WERI-Rb-1 (cell line): ENCODE measurements around the gene DCTN5.

Experiments used
- DNase-seq: peaks from one replicate; pipeline ENCODE4 v3.0.0-alpha.2; 2020
- H3K27ac ChIP-seq: fragments of 250-450 bp; sonication (Bioruptor Pico); 2 replicates; pipeline ENCODE4 v1.5.1; 2020; ENCODE audit warnings: mild to moderate bottlenecking, moderate library complexity
- H3K27me3 ChIP-seq: fragments of 250-450 bp; sonication (Bioruptor Pico); 2 replicates; pipeline ENCODE4 v1.5.1; 2021; ENCODE audit warnings: mild to moderate bottlenecking, low read depth, moderate library complexity; ENCODE audit not compliant: insufficient read depth, severe bottlenecking
- H3K36me3 ChIP-seq: fragments of 250-450 bp; sonication (Bioruptor Pico); 2 replicates; pipeline ENCODE4 v1.5.1; 2020; ENCODE audit warnings: mild to moderate bottlenecking, moderate library complexity
- H3K4me3 ChIP-seq: 2 replicates; pipeline ENCODE4 v1.5.1; 2011; ENCODE audit warnings: low read depth, mild to moderate bottlenecking, control low read depth, low read length
- H3K9me3 ChIP-seq: fragments of 250-450 bp; sonication (Bioruptor Pico); 2 replicates; pipeline ENCODE4 v1.5.1; 2021; ENCODE audit warnings: mild to moderate bottlenecking, moderate library complexity; ENCODE audit not compliant: severe bottlenecking
- CTCF ChIP-seq: IDR thresholded peaks from 2 replicates; pipeline ENCODE4 v1.5.1; 2011; ENCODE audit warnings: low read depth, mild to moderate bottlenecking, control low read depth, inconsistent platforms, low read length

The DCTN5 gene

GRCh38 chr16:23642246-23642774 is 1.0 kb downstream of the DCTN5 start:
- no peak for DNase-seq
- TF ChIP-seq CTCF = no peak
- H3K27me3 ChIP-seq = no peaks in the 10 kb centered on the region
- peaks cover 47% of the 10 kb centered on the region for H3K36me3 ChIP-seq
- no peaks in the 10 kb centered on the region for H3K9me3 ChIP-seq
- H3K27ac ChIP-seq = peak overlapping the region; percentile 93
- peak overlapping the region; percentile 100 for H3K4me3 ChIP-seq

- TF ChIP-seq CTCF = no peak
- no peaks in the 10 kb centered on the region for H3K9me3 ChIP-seq
- DNase-seq = no peak
- peaks cover 68% of the 10 kb centered on the region for H3K36me3 ChIP-seq
- no peaks in the 10 kb centered on the region for H3K27me3 ChIP-seq
- H3K27ac ChIP-seq = peak overlapping the region; percentile 29; the same call in 1 of the 2 replicates
- no peak overlapping the region for H3K4me3 ChIP-seq
Observed at GRCh38 chr16:23650674-23651416, 9.6 kb downstream of the DCTN5 start.

- no peak overlapping the region for H3K27ac ChIP-seq
- no peaks in the 10 kb centered on the region for H3K9me3 ChIP-seq
- H3K4me3 ChIP-seq = no peak overlapping the region
- H3K36me3 ChIP-seq = peaks cover 66% of the 10 kb centered on the region
- TF ChIP-seq CTCF = no peak
- H3K27me3 ChIP-seq = no peaks in the 10 kb centered on the region
- no peak for DNase-seq
Observed at GRCh38 chr16:23651943-23652468, 10.7 kb downstream of the DCTN5 start.

GRCh38 chr16:23663918-23664317 is 22.7 kb downstream of the DCTN5 start:
- H3K4me3 ChIP-seq = no peak overlapping the region
- no peaks in the 10 kb centered on the region for H3K9me3 ChIP-seq
- DNase-seq = no peak
- TF ChIP-seq CTCF = no peak
- no peaks in the 10 kb centered on the region for H3K27me3 ChIP-seq
- no peak overlapping the region for H3K27ac ChIP-seq
- peaks cover 98% of the 10 kb centered on the region for H3K36me3 ChIP-seq

GRCh38 chr16:23666571-23667354 is 25.5 kb downstream of the DCTN5 start:
- Histone ChIP-seq H3K9me3 (no peaks in the 10 kb centered on the region), H3K4me3 (no peak overlapping the region), H3K36me3 (peaks cover 96% of the 10 kb centered on the region), H3K27me3 (no peaks in the 10 kb centered on the region), H3K27ac (peak overlapping the region; percentile 28; the same call in 1 of the 2 replicates)
- TF ChIP-seq CTCF = no peak
- no peak for DNase-seq
